Stimulated activated memory B cell treated with anti-CD40 and anti-IgM and Interleukin-4, amounts not matched to agents 10 μg/mL and 1 μg/mL and 100 μg/mL, for 72 hours (primary cell): ENCODE measurements around the gene LNX1.

Experiments used
- ATAC-seq: fragments of 150-1000 bp; cut with Tn5 transposase; 2 replicates; pipeline ENCODE4 v1.10.0; 2021
- H3K27ac Mint-ChIP-seq: one replicate; pipeline ENCODE4 v1.8.0; 2022; ENCODE audit warnings: mild to moderate bottlenecking, mixed read lengths
- H3K27me3 Mint-ChIP-seq: one replicate; pipeline ENCODE4 v1.8.0; 2022; ENCODE audit warnings: mixed read lengths
- H3K36me3 Mint-ChIP-seq: one replicate; pipeline ENCODE4 v1.8.0; 2022; ENCODE audit warnings: mixed read lengths
- H3K4me1 Mint-ChIP-seq: one replicate; pipeline ENCODE4 v1.8.0; 2022; ENCODE audit warnings: mixed read lengths
- H3K4me3 Mint-ChIP-seq: one replicate; pipeline ENCODE4 v1.8.0; 2022; ENCODE audit warnings: mild to moderate bottlenecking, moderate library complexity, mixed read lengths
- H3K9me3 Mint-ChIP-seq: one replicate; pipeline ENCODE4 v1.8.0; 2022; ENCODE audit warnings: mixed read lengths

The LNX1 gene

GRCh38 chr4:53514509-53514908 is 76.8 kb downstream of the LNX1 start:
- no peaks in the 10 kb centered on the region for H3K36me3 Mint-ChIP-seq
- H3K4me3 Mint-ChIP-seq: no peak overlapping the region
- H3K4me1 Mint-ChIP-seq: no peaks in the 10 kb centered on the region
- H3K27me3 Mint-ChIP-seq: no peaks in the 10 kb centered on the region
- H3K27ac Mint-ChIP-seq: no peak overlapping the region
- H3K9me3 Mint-ChIP-seq: no peaks in the 10 kb centered on the region
- no peak for ATAC-seq

GRCh38 chr4:53512608-53513007 is 78.7 kb downstream of the LNX1 start:
- no peak for ATAC-seq
- no peaks in the 10 kb centered on the region for H3K27me3 Mint-ChIP-seq
- no peak overlapping the region for H3K4me3 Mint-ChIP-seq

DNA sequence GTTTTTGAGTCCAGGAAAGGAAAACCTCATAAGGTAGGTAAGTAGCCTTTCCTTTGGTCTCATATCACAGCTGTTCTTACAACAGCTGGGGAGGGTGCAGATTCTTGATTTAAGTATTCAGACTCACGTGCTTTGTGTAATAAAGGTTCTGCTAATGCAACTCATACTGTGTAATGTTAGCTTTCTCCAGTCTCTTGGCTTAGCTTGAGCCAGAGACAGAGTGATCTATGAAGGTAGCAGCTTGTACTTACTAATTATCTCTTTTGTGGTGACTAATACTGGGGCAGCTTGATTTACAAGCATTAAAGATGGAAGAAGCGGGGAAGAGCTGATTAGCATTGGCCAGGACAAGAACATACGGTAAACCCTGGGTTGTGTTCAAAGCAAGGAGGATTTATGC is 80.3 kb downstream of the LNX1 start:
- Mint-ChIP-seq H3K27ac (no peak overlapping the region), H3K4me1 (no peaks in the 10 kb centered on the region), H3K36me3 (no peaks in the 10 kb centered on the region), H3K4me3 (no peak overlapping the region), H3K9me3 (no peaks in the 10 kb centered on the region), H3K27me3 (no peaks in the 10 kb centered on the region)
- no peak for ATAC-seq

More at GRCh38 chr4:53512608-53513007, 78.7 kb downstream of the LNX1 start:
- H3K27ac Mint-ChIP-seq: no peak overlapping the region
- no peaks in the 10 kb centered on the region for H3K36me3 Mint-ChIP-seq
- H3K9me3 Mint-ChIP-seq: no peaks in the 10 kb centered on the region
- no peaks in the 10 kb centered on the region for H3K4me1 Mint-ChIP-seq

GRCh38 chr4:53510321-53510720 is 81.0 kb downstream of the LNX1 start:
- Mint-ChIP-seq H3K27me3 (no peaks in the 10 kb centered on the region), H3K27ac (no peak overlapping the region), H3K4me1 (no peaks in the 10 kb centered on the region), H3K4me3 (no peak overlapping the region), H3K9me3 (no peaks in the 10 kb centered on the region), H3K36me3 (no peaks in the 10 kb centered on the region)
- ATAC-seq: no peak

GRCh38 chr4:53508446-53508845 is 82.8 kb downstream of the LNX1 start:
- H3K9me3 Mint-ChIP-seq: no peaks in the 10 kb centered on the region
- no peaks in the 10 kb centered on the region for H3K27me3 Mint-ChIP-seq
- no peaks in the 10 kb centered on the region for H3K4me1 Mint-ChIP-seq
- ATAC-seq: no peak
- no peak overlapping the region for H3K27ac Mint-ChIP-seq
- no peaks in the 10 kb centered on the region for H3K36me3 Mint-ChIP-seq
- no peak overlapping the region for H3K4me3 Mint-ChIP-seq

DNA sequence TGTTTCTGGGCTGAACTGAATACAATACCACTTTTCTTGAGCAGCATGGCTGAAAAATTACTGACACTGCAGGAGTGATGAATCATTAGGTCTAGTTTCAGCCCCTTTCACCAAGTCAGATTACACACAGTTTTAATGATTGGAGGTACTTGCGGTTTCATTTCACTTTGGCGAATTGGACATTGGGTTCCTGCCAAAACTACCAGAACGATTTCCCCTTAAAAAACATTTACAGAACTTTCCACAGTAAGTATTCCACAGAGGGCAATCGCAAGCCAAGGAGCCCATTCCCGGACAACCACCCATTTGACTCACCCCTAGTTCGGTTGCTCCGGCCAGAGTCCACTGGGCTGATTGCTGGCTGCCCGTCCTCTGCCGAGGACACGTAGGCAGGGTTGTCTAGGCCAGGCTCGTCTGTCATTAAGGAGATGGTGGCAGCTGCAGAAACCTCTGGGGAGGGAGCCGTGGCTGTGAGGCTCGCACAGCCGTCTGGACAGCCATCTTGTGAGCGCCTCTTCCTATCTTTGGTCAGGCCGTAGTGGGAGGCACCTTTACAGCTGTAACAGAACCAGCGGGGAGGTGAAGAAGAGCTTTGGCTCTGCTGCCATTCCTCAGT is 83.5 kb downstream of the LNX1 start:
- H3K27me3 Mint-ChIP-seq: no peaks in the 10 kb centered on the region
- ATAC-seq: no peak
- H3K9me3 Mint-ChIP-seq: no peaks in the 10 kb centered on the region
- no peak overlapping the region for H3K27ac Mint-ChIP-seq
- no peak overlapping the region for H3K4me3 Mint-ChIP-seq
- no peaks in the 10 kb centered on the region for H3K36me3 Mint-ChIP-seq
- no peaks in the 10 kb centered on the region for H3K4me1 Mint-ChIP-seq

DNA sequence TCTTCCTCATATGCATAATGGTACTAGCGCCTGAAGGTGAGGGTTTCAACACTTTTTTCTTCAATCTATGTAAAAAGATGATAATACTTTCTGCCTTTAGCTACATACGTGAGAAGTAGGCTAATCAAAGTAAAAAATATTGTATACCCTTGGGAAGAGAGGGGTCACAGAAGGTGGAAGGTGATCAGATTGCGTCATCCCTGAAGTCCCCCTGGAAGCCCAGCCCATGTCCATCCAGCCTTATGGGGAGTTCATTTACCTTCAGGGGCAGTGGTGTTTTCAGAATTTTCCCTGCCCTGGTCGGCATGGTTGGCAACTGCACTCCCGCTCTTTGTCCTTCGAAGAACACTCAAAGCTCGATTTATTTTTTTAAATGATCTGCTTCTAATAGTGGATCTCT is 84.2 kb downstream of the LNX1 start:
- H3K9me3 Mint-ChIP-seq: no peaks in the 10 kb centered on the region
- ATAC-seq: no peak
- no peak overlapping the region for H3K27ac Mint-ChIP-seq
- H3K36me3 Mint-ChIP-seq: no peaks in the 10 kb centered on the region
- no peak overlapping the region for H3K4me3 Mint-ChIP-seq
- no peaks in the 10 kb centered on the region for H3K4me1 Mint-ChIP-seq
- no peaks in the 10 kb centered on the region for H3K27me3 Mint-ChIP-seq

GRCh38 chr4:53505947-53506346 is 85.3 kb downstream of the LNX1 start:
- Mint-ChIP-seq H3K36me3 (no peaks in the 10 kb centered on the region), H3K9me3 (no peaks in the 10 kb centered on the region), H3K27ac (no peak overlapping the region), H3K27me3 (no peaks in the 10 kb centered on the region), H3K4me3 (no peak overlapping the region), H3K4me1 (no peaks in the 10 kb centered on the region)
- no peak for ATAC-seq

GRCh38 chr4:53502094-53502493 is 89.2 kb downstream of the LNX1 start:
- no peaks in the 10 kb centered on the region for H3K27me3 Mint-ChIP-seq
- H3K4me1 Mint-ChIP-seq: no peaks in the 10 kb centered on the region
- no peaks in the 10 kb centered on the region for H3K9me3 Mint-ChIP-seq
- H3K4me3 Mint-ChIP-seq: no peak overlapping the region
- H3K36me3 Mint-ChIP-seq: no peaks in the 10 kb centered on the region
- ATAC-seq: no peak
- no peak overlapping the region for H3K27ac Mint-ChIP-seq

DNA sequence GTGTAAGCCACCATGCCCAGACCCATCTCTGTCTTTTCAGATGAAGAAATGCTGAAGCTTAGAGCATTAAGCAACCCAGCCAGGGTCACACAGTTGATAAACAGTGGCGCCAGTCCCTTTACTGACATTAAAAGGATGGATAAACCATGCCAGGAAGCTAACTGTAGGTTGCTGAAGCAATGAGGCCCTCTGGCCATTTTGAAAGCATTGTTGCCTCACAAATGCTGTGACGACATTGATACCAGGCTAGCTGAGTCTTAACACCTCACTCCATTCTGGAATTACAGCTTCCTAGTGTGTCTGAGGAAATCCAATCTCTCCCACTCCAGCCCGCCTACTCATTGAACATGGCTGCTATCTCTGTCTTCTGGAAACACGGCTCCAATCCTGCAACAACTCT is 89.7 kb downstream of the LNX1 start:
- Mint-ChIP-seq H3K9me3 (no peaks in the 10 kb centered on the region), H3K27me3 (no peaks in the 10 kb centered on the region), H3K4me3 (no peak overlapping the region), H3K36me3 (no peaks in the 10 kb centered on the region), H3K27ac (no peak overlapping the region), H3K4me1 (no peaks in the 10 kb centered on the region)
- no peak for ATAC-seq

DNA sequence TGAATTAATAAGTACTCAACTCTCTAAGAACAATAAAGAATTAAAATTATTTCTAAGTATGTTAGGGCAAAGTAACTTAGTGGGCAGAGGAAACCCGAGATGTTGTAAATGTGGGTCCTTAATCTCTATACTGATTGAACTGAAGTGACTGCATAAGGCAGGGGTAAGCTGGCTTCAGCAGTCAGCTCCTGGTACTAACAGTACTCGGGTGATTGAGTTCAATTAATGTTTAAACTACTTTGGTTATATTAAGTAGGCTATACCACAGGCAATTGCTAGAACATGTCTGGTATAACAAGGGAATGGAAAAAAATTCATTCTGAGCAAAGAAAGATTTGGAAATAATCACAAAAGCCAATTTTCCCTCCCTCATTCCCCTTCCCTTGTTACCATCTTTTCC is 90.7 kb downstream of the LNX1 start:
- no peaks in the 10 kb centered on the region for H3K9me3 Mint-ChIP-seq
- no peaks in the 10 kb centered on the region for H3K27me3 Mint-ChIP-seq
- no peak for ATAC-seq
- H3K27ac Mint-ChIP-seq: no peak overlapping the region
- H3K36me3 Mint-ChIP-seq: no peaks in the 10 kb centered on the region
- H3K4me1 Mint-ChIP-seq: no peaks in the 10 kb centered on the region
- no peak overlapping the region for H3K4me3 Mint-ChIP-seq

DNA sequence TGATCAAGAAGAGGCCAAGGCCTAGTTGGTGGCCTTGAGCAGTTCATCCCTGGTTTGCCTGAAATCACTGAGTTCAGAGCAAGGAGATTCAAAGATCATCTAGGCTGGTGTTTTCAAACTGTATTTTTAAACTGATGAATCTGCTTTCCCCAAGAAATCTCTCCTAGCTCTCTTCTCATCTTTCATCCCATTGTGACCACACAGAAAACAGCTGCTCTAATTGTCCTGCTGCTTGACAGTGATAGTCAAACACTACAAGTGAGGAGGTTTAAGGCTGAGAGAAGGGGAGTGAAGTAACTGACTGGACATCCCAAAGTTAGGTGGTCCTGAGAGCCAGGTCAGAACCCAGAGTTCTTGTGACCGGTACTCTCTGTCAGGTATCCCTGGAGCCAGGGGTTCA is 91.5 kb downstream of the LNX1 start:
- Mint-ChIP-seq H3K9me3 (no peaks in the 10 kb centered on the region), H3K36me3 (no peaks in the 10 kb centered on the region), H3K4me1 (no peaks in the 10 kb centered on the region), H3K4me3 (no peak overlapping the region), H3K27me3 (no peaks in the 10 kb centered on the region), H3K27ac (no peak overlapping the region)
- no peak for ATAC-seq

GRCh38 chr4:53498706-53499105 is 92.6 kb downstream of the LNX1 start:
- no peaks in the 10 kb centered on the region for H3K9me3 Mint-ChIP-seq
- H3K36me3 Mint-ChIP-seq: no peaks in the 10 kb centered on the region
- no peak for ATAC-seq
- no peaks in the 10 kb centered on the region for H3K27me3 Mint-ChIP-seq
- no peak overlapping the region for H3K4me3 Mint-ChIP-seq
- no peaks in the 10 kb centered on the region for H3K4me1 Mint-ChIP-seq
- H3K27ac Mint-ChIP-seq: no peak overlapping the region

DNA sequence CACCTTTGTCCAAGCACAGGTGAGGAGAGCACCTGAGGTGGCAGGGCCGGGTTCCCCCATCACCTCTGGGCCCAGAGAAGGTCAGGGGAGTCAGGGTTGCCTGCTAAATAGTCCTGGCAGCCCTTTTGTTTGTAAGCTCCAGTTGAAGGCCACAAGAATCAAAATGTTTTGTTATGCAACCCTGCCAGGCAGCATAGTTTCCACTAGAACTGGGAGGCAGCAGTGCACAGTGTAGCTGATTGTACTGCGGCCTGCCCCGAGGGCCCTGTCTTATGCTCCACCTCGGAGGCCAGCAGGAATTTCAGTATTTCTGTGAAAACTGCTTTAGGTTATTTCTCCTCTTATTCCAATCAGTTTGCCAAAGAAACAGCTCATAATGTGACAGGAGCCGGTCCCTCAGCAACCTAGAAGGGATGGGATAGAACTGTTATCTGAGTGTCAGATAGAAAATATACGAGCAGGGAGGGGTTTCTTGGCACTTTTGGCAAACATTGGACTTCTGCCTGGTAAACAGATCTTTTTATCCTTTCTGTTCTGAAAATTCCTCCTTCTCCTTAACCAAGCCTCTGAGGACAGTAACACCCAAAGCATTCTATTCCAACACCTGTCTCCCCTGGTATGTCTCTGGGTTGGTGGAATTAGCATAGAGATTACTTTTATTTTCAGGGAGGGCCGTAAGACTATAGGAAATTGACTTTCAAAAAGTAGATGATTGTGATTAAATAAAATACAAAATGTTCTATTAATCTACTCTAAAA is 93.6 kb downstream of the LNX1 start:
- no peak for ATAC-seq
- Mint-ChIP-seq H3K36me3 (no peaks in the 10 kb centered on the region), H3K4me3 (no peak overlapping the region), H3K4me1 (no peaks in the 10 kb centered on the region), H3K9me3 (no peaks in the 10 kb centered on the region), H3K27ac (no peak overlapping the region), H3K27me3 (no peaks in the 10 kb centered on the region)

GRCh38 chr4:53494851-53495250 is 96.4 kb downstream of the LNX1 start:
- Mint-ChIP-seq H3K36me3 (no peaks in the 10 kb centered on the region), H3K4me1 (no peaks in the 10 kb centered on the region), H3K4me3 (no peak overlapping the region), H3K9me3 (no peaks in the 10 kb centered on the region), H3K27me3 (no peaks in the 10 kb centered on the region), H3K27ac (no peak overlapping the region)
- ATAC-seq: no peak

GRCh38 chr4:53490965-53491622 is 100.2 kb downstream of the LNX1 start:
- peaks cover 20% of the 10 kb centered on the region for H3K27me3 Mint-ChIP-seq

More at GRCh38 chr4:53490965-53491622, 100.2 kb downstream of the LNX1 start:
- no peak for ATAC-seq
- Mint-ChIP-seq H3K36me3 (no peaks in the 10 kb centered on the region), H3K4me1 (no peaks in the 10 kb centered on the region), H3K9me3 (no peaks in the 10 kb centered on the region), H3K4me3 (no peak overlapping the region), H3K27ac (no peak overlapping the region)
